Upper lobe of right lung (tissue), 1 donor: ENCODE data around the gene FHIT. TPM values are rescaled to one million over a fixed set of nuclear protein-coding genes. Genes with fewer than 3 reads are reported as not detected.

Experiments used
- ATAC-seq: fragments of 200-7000 bp; cut with Tn5 transposase; one replicate; pipeline ENCODE4 v1.9.1; 2020; ENCODE audit warnings: mild to moderate bottlenecking, moderate library complexity
- DNase-seq: peaks from one replicate; pipeline ENCODE4 v3.0.0-alpha.2; 2020
- H3K27ac ChIP-seq: fragments of 200-600 bp; one replicate; pipeline ENCODE4 v1.8.0; 2022
- H3K27me3 ChIP-seq: fragments of 200-600 bp; one replicate; pipeline ENCODE4 v1.8.0; 2022; ENCODE audit warnings: mild to moderate bottlenecking
- H3K36me3 ChIP-seq: fragments of 200-600 bp; one replicate; pipeline ENCODE4 v1.8.0; 2022
- H3K4me1 ChIP-seq: fragments of 200-600 bp; one replicate; pipeline ENCODE4 v1.8.0; 2022
- H3K4me3 ChIP-seq: fragments of 200-600 bp; one replicate; pipeline ENCODE4 v1.8.0; 2022; ENCODE audit warnings: mild to moderate bottlenecking
- H3K9me3 ChIP-seq: fragments of 200-600 bp; one replicate; pipeline ENCODE4 v1.8.0; 2022
- CTCF ChIP-seq: fragments of 200-600 bp; IDR thresholded peaks from one replicate; pipeline ENCODE4 v1.8.0; 2022; ENCODE audit warnings: antibody characterized with exemption
- intact Hi-C: fragments of 100-400 bp; cut with DNase I; formaldehyde crosslinking; loops from one replicate; pipeline ENCODE4 v1.11.0; 2022
- total RNA-seq: library from RNA; stranded (reverse); fragmentation: NEBNext Ultra II Directional; extraction: Animal tissue kit (Norgen Biotek cat#: 25700); gene quantifications from one replicate; pipeline ENCODE4 v1.2.1, GENCODE V29; 2021
- donor health status: DM: no; HTN: yes; CAD: no; lungs with severe emphysema.

The FHIT gene
- total RNA-seq, 1 donor from 2014 or later, result 9.6 TPM

- Histone ChIP-seq H3K4me3 (no peak overlapping the region), H3K9me3 (no peaks in the 10 kb centered on the region), H3K4me1 (no peaks in the 10 kb centered on the region), H3K36me3 (no peaks in the 10 kb centered on the region), H3K27ac (no peak overlapping the region), H3K27me3 (no peaks in the 10 kb centered on the region)
- ATAC-seq (no peak), DNase-seq (no peak)
- intact Hi-C loops, result no loop called here
- no peak for TF ChIP-seq CTCF
Observed at GRCh38 chr3:60053526-60054265, 1197.6 kb downstream of the FHIT start.

GRCh38 chr3:60048447-60048848, 1202.8 kb downstream of the FHIT start:
- no peak for DNase-seq
- no peak for ATAC-seq
- no peak overlapping the region for H3K4me3 ChIP-seq
- H3K36me3 ChIP-seq, result no peaks in the 10 kb centered on the region
- TF ChIP-seq CTCF, result no peak
- H3K27ac ChIP-seq, result no peak overlapping the region
- H3K27me3 ChIP-seq, result no peaks in the 10 kb centered on the region
- no peaks in the 10 kb centered on the region for H3K4me1 ChIP-seq
- intact Hi-C loops, result no loop called here
- H3K9me3 ChIP-seq, result no peaks in the 10 kb centered on the region

GRCh38 chr3:60047426-60048200, 1203.6 kb downstream of the FHIT start:
- no peaks in the 10 kb centered on the region for H3K36me3 ChIP-seq
- H3K4me3 ChIP-seq, result no peak overlapping the region
- no peaks in the 10 kb centered on the region for H3K9me3 ChIP-seq
- intact Hi-C loops, result no loop called here
- no peak for TF ChIP-seq CTCF
- no peaks in the 10 kb centered on the region for H3K4me1 ChIP-seq
- no peak overlapping the region for H3K27ac ChIP-seq
- DNase-seq (no peak), ATAC-seq (no peak)
- H3K27me3 ChIP-seq, result no peaks in the 10 kb centered on the region

GRCh38 chr3:60046210-60046609, 1205.0 kb downstream of the FHIT start:
- no peaks in the 10 kb centered on the region for H3K27me3 ChIP-seq
- ATAC-seq (no peak), DNase-seq (no peak)
- intact Hi-C loops, result no loop called here
- TF ChIP-seq CTCF, result no peak
- no peaks in the 10 kb centered on the region for H3K9me3 ChIP-seq
- no peak overlapping the region for H3K4me3 ChIP-seq
- no peak overlapping the region for H3K27ac ChIP-seq
- H3K4me1 ChIP-seq, result no peaks in the 10 kb centered on the region
- H3K36me3 ChIP-seq, result no peaks in the 10 kb centered on the region

- intact Hi-C loops, result no loop called here
- no peak overlapping the region for H3K4me3 ChIP-seq
- DNase-seq (no peak), ATAC-seq (no peak)
- H3K27ac ChIP-seq, result no peak overlapping the region
- TF ChIP-seq CTCF, result no peak
- no peaks in the 10 kb centered on the region for H3K27me3 ChIP-seq
- H3K4me1 ChIP-seq, result no peaks in the 10 kb centered on the region
- H3K36me3 ChIP-seq, result no peaks in the 10 kb centered on the region
- no peaks in the 10 kb centered on the region for H3K9me3 ChIP-seq
Observed at GRCh38 chr3:60045686-60046085, 1205.6 kb downstream of the FHIT start.
